Epithelial cell of esophagus (primary cell): ENCODE measurements around the gene NOXO1.
A peak's percentile ranks its signal among the peaks of the same experiment; 100 is the strongest.

Experiments
- DNase-seq: peaks from one replicate; pipeline ENCODE4 v3.0.0; 2010; ENCODE audit warnings: low read depth
- H3K4me3 ChIP-seq: 2 replicates; pipeline ENCODE4 v1.5.1; 2011; ENCODE audit warnings: mild to moderate bottlenecking, low read length, control low read depth
- TF ChIP-seq, protein P1 (sequence below): IDR thresholded peaks from 2 replicates; pipeline ENCODE4 v1.5.1; 2011; ENCODE audit warnings: low read depth, mild to moderate bottlenecking, low read length, control low read depth, inconsistent platforms; ENCODE audit not compliant: insufficient read depth; ENCODE audit errors: missing control alignments

Gene NOXO1

DNA sequence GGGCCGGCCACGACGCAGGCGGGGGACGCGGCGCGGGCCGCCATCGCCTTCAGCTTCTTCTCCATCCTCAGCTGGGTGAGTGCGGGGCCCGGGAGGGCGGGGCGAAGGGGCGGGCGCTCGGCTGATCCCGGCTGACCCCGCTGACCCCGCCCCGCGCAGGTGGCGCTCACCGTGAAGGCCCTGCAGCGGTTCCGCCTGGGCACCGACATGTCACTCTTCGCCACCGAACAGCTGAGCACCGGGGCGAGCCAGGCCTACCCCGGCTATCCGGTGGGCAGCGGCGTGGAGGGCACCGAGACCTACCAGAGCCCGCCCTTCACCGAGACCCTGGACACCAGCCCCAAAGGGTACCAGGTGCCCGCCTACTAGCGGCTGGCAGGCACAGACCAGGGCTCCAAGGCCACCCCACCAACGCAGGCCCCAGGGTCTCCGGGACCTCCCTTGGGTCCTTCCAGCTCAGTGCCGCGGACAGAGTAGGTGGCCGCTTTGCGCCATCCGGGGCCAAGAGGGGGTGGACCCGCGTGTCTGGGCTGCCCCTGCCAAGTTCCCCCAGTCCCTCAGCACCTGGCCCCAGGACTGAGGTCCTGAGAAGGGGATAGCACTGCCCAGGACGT is 11.5 kb upstream of the NOXO1 start:
- DNase-seq: no peak
- H3K4me3 ChIP-seq: no peak overlapping the region
- TF ChIP-seq, protein P1, sequence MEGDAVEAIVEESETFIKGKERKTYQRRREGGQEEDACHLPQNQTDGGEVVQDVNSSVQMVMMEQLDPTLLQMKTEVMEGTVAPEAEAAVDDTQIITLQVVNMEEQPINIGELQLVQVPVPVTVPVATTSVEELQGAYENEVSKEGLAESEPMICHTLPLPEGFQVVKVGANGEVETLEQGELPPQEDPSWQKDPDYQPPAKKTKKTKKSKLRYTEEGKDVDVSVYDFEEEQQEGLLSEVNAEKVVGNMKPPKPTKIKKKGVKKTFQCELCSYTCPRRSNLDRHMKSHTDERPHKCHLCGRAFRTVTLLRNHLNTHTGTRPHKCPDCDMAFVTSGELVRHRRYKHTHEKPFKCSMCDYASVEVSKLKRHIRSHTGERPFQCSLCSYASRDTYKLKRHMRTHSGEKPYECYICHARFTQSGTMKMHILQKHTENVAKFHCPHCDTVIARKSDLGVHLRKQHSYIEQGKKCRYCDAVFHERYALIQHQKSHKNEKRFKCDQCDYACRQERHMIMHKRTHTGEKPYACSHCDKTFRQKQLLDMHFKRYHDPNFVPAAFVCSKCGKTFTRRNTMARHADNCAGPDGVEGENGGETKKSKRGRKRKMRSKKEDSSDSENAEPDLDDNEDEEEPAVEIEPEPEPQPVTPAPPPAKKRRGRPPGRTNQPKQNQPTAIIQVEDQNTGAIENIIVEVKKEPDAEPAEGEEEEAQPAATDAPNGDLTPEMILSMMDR: no peak

DNA sequence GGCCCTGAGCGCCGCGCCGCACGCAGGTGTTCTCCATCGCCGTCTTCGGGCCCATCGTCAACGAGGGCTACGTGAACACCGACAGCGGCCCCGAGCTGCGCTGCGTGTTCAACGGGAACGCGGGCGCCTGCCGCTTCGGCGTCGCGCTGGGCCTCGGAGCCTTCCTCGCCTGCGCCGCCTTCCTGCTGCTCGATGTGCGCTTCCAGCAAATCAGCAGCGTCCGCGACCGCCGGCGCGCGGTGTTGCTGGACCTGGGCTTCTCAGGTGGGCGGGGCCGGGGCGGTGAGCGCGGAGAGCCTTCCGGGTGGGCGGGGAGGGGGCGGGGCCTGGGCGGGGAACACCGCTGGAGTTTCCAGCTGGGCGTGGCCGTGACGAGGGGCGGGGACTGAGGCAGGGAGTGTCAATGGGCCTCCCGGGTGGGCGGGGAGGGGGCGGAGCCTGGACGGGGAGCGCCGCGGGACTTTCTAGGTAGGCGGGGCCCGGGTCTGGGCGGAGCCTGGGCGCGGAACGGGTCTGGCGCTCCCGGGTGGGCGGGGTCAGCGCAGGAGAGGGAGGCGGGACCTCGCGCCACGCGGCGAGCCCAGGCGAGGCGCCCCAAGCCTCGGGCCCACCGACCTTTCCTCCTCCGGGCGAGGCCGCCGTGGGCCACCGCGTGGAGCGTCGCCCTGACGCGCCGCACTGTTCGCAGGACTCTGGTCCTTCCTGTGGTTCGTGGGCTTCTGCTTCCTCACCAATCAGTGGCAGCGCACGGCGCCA is 10.9 kb upstream of the NOXO1 start:
- peak overlapping the region; percentile 11 for H3K4me3 ChIP-seq
- DNase-seq: peak; percentile 93
- TF ChIP-seq, protein P1: no peak

DNA sequence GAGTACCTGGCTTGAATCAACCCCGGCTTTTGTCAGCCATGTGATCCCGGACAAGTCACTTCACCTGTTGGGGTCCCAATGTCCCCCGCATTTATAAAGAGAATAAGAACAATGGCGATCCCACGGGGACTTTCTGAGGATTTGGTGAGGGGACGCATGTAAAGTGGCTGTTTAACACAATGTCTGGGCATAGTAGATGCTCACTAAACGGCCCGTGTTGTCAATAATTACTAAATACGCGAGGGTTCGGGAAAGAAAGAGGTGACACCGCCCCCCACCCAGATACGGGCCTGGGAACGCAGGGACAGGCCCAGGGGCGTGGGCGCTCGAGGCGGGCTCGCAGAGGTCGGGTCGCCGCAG is 10.3 kb upstream of the NOXO1 start:
- DNase-seq: no peak
- TF ChIP-seq, protein P1: no peak
- no peak overlapping the region for H3K4me3 ChIP-seq

DNA sequence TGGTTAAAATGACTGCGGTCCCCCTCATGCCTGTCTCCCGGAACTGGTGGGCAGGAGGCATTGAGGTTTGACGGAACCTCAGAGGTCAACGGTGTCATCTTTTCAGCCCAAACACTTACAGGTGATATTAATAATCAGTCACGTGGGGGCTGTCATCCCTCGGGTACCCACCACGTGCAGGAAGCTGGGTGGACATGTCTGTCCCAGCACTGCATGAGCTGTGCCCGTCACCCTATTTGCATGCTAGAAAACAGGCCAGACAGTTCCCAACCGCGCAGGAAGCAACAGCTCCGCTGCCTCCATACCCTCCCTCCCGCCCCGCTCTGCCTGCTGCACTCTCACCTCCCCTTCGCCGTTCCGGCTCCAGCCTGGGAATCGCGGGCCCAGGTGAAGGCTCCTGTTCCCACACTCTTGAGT is 9.9 kb upstream of the NOXO1 start:
- no peak overlapping the region for H3K4me3 ChIP-seq
- DNase-seq: no peak
- TF ChIP-seq, protein P1: no peak

DNA sequence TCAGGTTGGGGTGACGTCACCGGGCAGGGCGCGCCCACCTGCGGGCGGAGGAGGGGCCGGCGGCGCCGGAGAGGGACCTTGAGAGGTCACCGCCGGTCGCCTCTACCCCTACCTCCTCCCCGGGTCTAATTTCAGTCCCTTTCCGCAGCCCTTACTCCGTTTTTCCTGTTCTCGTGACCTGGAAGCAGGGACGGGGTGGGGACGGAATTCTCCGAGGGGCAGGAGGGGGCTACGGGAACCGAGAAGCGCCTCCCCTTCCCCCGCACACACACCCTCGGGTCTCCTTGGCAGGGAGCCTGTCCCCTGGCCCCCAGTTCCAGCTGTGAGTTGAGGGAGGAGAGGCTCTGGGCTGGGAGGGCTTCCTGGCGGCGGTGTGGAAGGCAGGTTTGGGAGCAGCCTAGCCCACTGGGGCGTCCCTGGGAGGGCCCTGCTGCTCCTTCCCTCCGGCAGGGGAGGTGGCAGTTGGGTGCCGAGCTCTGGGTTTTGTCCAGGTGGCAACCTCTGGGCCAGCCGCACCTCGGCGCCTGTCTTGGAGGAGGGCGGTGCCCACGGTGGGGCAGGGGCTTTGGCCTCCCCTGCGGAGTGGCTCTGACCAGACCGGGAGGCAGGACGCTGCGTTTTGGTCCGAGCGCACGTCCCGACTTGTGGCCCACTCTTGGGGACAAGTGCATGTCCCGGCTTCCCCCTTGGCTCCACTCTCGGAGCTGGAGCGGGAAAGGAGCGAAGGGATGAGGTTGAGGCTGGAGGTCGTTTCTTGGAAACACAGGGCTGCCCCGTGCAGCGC is 9.3 kb upstream of the NOXO1 start:
- TF ChIP-seq, protein P1: no peak
- no peak for DNase-seq
- no peak overlapping the region for H3K4me3 ChIP-seq

DNA sequence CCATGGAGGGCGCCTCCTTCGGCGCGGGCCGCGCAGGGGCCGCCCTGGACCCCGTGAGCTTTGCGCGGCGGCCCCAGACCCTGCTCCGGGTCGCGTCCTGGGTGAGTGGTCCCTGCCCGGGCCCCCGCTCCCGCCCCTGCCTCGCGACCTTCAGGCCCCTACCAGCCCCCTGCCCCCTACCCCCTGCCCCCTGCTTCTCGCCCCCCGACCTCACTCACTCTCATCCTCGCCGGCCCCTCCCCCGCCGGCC is 8.8 kb upstream of the NOXO1 start:
- H3K4me3 ChIP-seq: no peak overlapping the region
- TF ChIP-seq, protein P1: no peak
- DNase-seq: no peak
